NCI-H1092 (cell line): ENCODE results near the gene CHRNB4.
"Not testable (repeated sequence)": the region's sequence is repeated elsewhere in the genome, so short reads cannot be mapped to it uniquely, and the experiment has no call there.

Source experiments
- DNase-seq: peaks from one replicate; lab custom pipeline; 2025; lab: John Stamatoyannopoulos, UW

CHRNB4 gene

DNA sequence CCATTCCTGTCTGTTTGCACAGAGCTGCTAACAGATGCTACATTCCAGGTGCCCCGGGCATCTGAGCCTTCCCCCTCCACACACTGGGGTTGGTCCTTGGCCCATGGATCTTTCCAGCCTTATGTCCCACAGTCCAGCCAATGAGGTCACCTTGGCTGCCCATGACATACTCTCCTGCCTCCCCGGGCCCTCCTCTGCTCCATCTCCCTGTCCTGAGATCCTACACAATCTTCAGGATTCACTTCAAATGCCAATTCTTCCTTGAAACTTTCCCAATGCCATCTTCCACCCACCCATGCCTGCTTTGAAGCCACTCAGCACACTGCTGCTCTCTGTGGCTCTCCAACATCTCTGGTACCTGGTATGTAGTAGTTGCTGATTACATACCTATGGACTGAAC, 24.5 kb downstream of the CHRNB4 start:
- DNase-seq, result no peak

DNA sequence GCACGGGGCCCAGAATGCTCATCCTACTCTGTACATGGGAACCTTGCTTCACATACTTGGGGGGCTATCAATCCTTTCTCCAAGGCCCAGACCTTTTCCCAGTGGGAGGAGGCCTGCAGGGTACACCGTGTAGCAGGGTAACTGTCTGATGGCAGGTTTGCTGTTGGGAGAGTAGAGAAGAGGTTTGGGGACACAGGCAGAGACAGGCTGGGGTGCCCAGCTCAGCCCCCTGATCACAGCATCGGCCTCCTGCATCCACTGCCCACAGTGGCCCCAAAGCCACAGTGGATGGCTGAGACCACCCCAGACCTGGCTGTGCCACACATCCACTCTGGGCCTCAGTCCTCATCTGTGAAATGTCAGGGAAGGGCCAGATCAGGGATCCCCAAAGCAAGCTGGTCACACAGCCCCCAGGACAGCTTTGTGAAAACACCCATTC, 25.8 kb downstream of the CHRNB4 start:
- DNase-seq, result no peak

DNA sequence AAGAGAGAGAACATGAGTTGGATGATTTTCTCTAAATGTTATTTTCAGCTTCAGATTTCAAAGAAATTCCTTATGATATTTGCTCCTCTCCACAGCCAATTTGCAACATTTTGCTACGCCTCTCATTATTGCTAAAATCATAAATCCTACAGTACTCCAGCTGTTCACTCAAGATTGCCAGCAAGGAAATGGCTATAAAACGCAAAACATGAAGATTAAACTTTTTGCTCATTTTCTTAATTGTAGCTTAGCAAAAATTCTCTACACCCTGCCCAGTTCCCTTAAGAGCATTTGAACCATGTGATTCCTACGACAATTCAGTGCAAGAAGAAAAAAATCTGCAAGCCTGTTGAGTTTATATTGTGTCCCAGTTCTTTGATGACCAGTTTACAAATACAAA, 27.0 kb downstream of the CHRNB4 start:
- no peak for DNase-seq

DNA sequence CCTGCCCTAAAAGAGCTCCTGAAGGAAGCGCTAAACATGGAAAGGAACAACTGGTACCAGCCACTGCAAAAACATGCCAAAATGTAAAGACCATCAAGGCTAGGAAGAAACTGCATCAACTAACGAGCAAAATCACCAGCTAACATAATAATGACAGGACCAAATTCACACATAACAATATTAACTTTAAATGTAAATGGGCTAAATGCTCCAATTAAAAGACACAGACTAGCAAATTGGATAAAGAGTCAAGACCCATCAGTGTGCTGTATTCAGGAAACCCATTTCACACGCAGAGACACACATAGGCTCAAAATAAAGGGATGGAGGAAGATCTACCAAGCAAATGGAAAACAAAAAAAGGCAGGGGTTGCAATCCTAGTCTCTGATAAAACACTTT, 31.5 kb downstream of the CHRNB4 start:
- DNase-seq, result not testable (repeated sequence)

DNA sequence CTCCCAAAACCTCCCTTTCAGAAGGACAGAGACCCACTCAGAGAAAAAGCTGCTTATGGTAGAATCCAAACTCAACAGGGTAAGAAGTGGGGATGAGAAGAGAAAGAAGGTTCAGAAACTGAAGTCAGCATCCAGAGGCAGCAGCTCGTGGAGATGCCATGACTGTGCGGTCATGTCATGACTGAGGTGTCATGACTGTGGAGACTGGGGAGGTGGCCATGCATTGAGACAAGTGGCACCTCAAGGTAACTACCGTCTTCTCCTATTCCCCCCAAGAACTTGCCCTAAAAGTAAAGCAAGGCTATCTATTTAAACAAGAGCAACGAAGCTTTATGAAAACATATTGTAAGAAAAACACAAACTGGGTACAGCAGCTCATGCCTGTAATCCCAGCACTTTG, 35.3 kb downstream of the CHRNB4 start:
- no peak for DNase-seq

DNA sequence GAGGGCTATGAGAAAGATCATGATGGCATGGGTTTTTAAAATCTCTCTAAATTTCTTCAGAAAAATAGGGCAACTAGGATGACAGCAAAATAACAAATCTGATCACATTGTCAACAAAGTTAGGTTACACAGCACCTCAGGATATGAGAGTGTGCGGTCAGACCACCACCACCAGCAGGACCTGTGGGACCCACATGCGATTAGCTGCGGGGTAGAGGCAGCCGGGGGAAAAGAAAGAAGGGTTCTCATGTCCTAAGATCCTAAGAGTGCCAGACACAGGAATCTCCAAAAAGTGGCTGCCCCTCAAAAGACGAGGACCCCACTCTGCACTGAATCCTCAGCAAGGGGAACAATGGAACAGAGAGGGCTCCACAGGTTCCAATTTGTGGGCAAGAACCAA, 35.8 kb downstream of the CHRNB4 start:
- no peak for DNase-seq

DNA sequence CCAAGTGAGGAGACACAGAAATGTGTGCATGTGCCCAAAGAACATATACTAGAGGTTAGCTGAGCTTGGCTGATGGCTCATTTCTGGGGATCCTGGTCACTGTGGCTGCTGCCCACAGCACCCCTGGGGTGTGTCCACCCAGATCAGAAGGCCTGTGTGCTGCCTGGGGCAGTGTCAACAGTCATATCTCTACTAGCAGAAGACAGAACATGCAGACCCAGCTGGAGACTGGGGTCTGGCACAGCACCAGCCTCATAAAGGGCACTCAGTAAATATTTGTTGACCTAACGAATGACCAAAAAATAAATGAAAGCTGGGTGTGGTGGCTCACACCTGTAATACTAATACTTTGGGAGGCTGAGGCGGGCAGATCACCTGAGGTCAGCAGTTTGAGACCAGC, 36.6 kb downstream of the CHRNB4 start:
- DNase-seq, result no peak

DNA sequence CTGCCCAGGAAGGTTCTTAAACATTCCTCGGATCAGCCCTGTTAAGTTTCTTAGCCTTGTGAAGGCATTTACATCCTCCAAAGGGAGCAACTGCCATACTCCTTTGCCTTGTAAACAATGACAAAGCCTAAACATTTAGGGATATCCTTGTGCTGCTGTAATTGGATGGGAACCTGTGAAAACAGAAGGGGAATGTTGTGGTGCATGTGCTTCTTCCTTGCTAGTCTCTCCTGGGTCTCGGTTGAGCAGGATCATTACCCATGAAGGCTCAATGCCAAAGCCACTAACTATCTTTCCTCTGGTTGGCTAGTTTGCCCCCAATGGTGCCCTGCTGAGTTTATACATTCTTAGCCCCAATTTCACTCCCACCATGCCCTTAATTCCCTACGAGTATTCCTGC, 37.5 kb downstream of the CHRNB4 start:
- no peak for DNase-seq

DNA sequence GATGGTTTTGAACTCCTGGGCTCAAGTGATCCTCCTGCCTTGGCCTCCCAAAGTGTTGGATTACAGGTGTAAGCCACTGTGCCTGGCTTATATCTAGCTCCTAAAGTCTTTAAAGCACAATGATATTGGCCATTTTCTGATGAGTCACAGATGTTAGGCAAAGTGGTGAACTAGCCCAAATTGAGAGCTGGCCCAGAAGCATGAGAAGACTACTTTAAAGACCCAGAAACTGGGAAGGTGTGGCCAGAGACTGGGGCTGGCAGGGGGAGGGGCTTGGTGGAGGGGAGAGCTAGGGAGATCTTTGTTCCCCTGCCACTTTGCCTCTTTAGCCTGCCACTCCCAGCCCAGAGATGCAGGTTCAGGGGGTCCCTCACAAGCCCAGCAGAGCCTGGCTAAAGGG, 41.8 kb downstream of the CHRNB4 start:
- DNase-seq, result no peak

DNA sequence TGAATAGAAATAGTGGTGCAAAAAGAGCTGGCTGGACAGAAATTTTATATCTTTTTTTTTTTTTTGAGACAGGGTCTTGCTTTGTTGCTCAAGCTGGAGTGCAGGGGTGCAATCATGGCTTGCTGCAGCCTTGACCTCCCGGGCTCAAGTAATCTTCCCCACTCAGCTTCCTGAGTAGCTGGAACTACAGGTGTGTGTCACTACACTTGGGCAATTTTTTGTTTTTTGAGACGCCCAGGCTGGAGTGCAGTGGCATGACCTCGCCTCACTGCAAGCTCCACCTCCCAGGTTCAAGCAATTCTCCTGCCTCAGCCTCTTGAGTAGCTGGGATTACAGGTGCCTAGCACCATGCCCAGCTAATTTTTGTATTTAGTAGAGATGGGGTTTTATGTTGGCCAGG, 42.7 kb downstream of the CHRNB4 start:
- DNase-seq, result no peak

DNA sequence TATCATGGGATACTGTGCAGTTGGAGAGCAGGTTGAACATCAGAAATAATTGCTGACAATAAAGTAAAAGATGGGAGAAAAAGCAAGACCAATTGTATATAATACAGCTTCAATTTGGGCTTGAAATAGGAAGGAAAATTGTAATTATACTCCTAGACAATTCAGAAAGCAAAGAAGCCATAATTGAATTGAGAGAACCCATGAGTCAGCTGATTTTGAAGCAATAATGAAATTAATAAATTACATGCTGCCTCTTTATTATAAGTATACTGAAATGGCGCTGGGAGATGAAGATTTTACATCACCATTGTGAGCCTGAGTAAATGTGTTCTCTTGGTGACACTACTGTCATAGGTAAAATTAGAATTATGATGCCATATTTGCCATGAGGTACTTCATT, 43.4 kb downstream of the CHRNB4 start:
- no peak for DNase-seq

DNA sequence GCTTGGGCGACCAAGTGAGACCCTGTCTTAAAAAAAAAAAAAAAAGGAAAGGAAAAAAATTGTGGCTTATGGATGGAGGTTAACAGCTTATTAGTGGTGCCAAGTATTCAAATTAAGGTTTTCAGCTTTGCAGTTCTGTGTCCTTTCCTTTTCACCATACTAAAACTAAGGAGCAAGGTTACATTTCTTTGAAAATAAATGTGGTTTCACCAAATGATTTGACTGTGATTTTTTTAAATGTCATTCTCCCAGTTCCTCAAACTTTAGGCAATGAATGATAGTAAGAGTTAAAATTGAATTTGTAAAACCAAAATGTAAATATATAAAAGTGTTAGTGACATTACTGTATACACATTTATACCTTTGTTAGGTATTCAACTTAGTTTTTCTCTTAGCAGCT, 66.1 kb downstream of the CHRNB4 start:
- DNase-seq, result no peak
